HG03135 (cell line): ENCODE results near the gene AP3S1.
"Not testable (repeated sequence)": the region's sequence is repeated elsewhere in the genome, so short reads cannot be mapped to it uniquely, and the experiment has no call there.

Source experiments
- ATAC-seq: cut with Tn5 transposase; IDR thresholded peaks from one replicate; pipeline ENCODE4 v1.9.1; 2021; ENCODE audit warnings: mild to moderate bottlenecking, moderate library complexity; ENCODE audit not compliant: unreplicated experiment

AP3S1 gene

GRCh38 chr5:115820846-115821245 is 20.9 kb upstream of the AP3S1 start:
- ATAC-seq = no peak

GRCh38 chr5:115824983-115825382 is 16.8 kb upstream of the AP3S1 start:
- not testable (repeated sequence) for ATAC-seq

- no peak for ATAC-seq
Measured at GRCh38 chr5:115825948-115826347, 15.8 kb upstream of the AP3S1 start.

GRCh38 chr5:115829913-115830312 is 11.8 kb upstream of the AP3S1 start:
- no peak for ATAC-seq

GRCh38 chr5:115831163-115831768 is 10.5 kb upstream of the AP3S1 start:
- peak; percentile 72 for ATAC-seq

- ATAC-seq = no peak
Measured at GRCh38 chr5:115835481-115835880, 6.3 kb upstream of the AP3S1 start.

- ATAC-seq = peak; percentile 18
Measured at GRCh38 chr5:115838885-115839518, 2.7 kb upstream of the AP3S1 start.

- no peak for ATAC-seq
Measured at GRCh38 chr5:115840873-115841272, 862 bp upstream of the AP3S1 start.

- peak; percentile 28 for ATAC-seq
Measured at GRCh38 chr5:115842089-115842935, 577 bp downstream of the AP3S1 start.

- no peak for ATAC-seq
Measured at GRCh38 chr5:115842952-115843351, 1.2 kb downstream of the AP3S1 start.

- no peak for ATAC-seq
Measured at GRCh38 chr5:115843444-115844130, 1.9 kb downstream of the AP3S1 start.

GRCh38 chr5:115844321-115844817 is 2.6 kb downstream of the AP3S1 start:
- no peak for ATAC-seq

- no peak for ATAC-seq
Measured at GRCh38 chr5:115847290-115847689, 5.6 kb downstream of the AP3S1 start.

- no peak for ATAC-seq
Measured at GRCh38 chr5:115849258-115849798, 7.6 kb downstream of the AP3S1 start.

GRCh38 chr5:115850744-115851416 is 9.1 kb downstream of the AP3S1 start:
- ATAC-seq = no peak

GRCh38 chr5:115854139-115854538 is 12.4 kb downstream of the AP3S1 start:
- no peak for ATAC-seq

GRCh38 chr5:115855959-115856358 is 14.2 kb downstream of the AP3S1 start:
- no peak for ATAC-seq

- ATAC-seq = no peak
Measured at GRCh38 chr5:115857057-115857479, 15.3 kb downstream of the AP3S1 start.

GRCh38 chr5:115857626-115858349 is 16.1 kb downstream of the AP3S1 start:
- no peak for ATAC-seq

GRCh38 chr5:115858396-115858795 is 16.7 kb downstream of the AP3S1 start:
- ATAC-seq = no peak
